ENCODE results near the gene C1orf74. TPM values are rescaled to one million over a fixed set of nuclear protein-coding genes. Genes with fewer than 3 reads are reported as not detected.

C1orf74 gene
- 2.3 and 3.0 TPM in 2 replicates for total RNA-seq
- polyA plus RNA-seq: 2.4 TPM in 2 replicates
- 1.1 and 1.7 TPM in 2 replicates for polyA plus RNA-seq (2011; cell fraction: cytosol; rRNA removed)
- 12.1 and 12.6 TPM in 2 replicates for polyA plus RNA-seq (2011; cell fraction: nucleus; rRNA removed)
- 1.2 and 1.3 TPM in 2 replicates for polyA plus RNA-seq (2012)
- polyA minus RNA-seq: 7.8 and 11.1 TPM in 2 replicates
- polyA minus RNA-seq (2011; cell fraction: cytosol; rRNA and poly(A)+ RNA removed): 1.1 TPM
- polyA minus RNA-seq (2011; cell fraction: nucleus; rRNA and poly(A)+ RNA removed): 24.5 and 31.8 TPM in 2 replicates
- percentile 63 among the genes with signal in this experiment for Bru-seq, nascent RNA
- percentile 46 among the genes with signal in this experiment for BruChase-seq, experiment 1, labeled RNA remaining after a 6-hour chase
- percentile 55 among the genes with signal in this experiment for BruChase-seq, experiment 2, labeled RNA remaining after a 2-hour chase
- long read RNA-seq, full-length matches to known transcripts: 4 of 5 reads
- long read RNA-seq, partial matches to known transcripts: 0 of 5 reads
- long read RNA-seq, other reads (novel, unspliced or antisense): 1 of 5 reads

DNA sequence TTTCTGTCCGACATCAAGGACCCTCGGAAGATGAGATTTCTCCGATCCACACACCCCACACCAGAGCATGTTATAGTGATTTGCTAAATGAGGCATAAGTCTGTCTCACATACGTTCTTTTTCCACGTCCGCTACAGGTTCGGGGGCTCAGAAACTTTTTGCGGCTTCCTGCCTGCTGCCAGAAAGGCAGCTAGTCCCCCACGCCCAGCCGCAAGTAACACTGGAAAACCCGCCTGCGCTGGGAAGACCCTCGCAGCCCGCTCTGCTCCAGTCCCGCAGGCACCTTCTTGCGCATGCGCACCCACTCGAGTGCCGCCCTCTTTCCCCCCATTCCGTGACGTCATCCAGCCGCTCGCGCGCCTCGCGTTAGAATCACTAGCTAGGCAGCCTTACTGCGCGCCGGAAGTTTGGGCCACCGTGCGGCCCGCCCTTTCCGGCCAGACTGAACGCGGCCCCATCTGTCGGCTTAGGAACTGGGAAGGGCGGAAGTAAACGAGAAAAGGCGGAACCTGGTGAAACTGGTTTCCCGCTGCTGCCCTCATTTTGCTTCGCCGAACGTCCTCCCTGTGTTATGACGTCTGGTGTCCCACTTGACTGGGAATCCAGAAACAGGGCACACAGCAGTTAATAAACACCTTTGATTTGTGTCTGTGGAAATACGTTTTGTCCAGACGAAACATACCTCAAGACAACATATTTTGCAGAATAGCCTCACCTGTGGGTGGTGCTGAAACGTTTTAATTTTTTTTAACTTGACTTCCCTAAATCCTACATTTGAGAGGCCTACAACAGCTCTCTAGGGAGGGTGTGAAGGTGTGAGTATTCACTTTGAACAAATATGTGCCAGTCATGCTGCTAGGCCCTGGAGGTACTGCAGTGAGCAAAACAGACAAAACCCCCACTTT, at the start of gene C1orf74:
C1orf74 (minus strand) TSS at position 295 of the 905 bp plus-strand sequence. CDS start 925 bp downstream, outside the sequence.
- Histone ChIP-seq H3K4me2 (ENCODE audit: insufficient read depth, low read length) (peak within 1 kb of the TSS; percentile 96), H3K27ac (ENCODE audit: insufficient read depth, low read depth, low read length) (peak within 1 kb of the TSS; percentile 74), H3K79me2 (ENCODE audit: control insufficient read depth, insufficient read depth, low read length) (no peaks in the 10 kb centered on the region), H3K4me1 (ENCODE audit: control insufficient read depth, extremely low read depth, insufficient read depth, low read length) (peaks cover 10% of the 10 kb centered on the region), H3K27me3 (ENCODE audit: control insufficient read depth in 2 of 2, insufficient read depth in 2 of 2, low read length in 2 of 2) (no peaks in the 10 kb centered on the region), H3K9ac (replicated peaks; ENCODE audit: extremely low read depth, insufficient read depth, low read length) (peak within 1 kb of the TSS; percentile 95), H3K36me3 (ENCODE audit: control insufficient read depth in 2 of 2, extremely low read depth in 1 of 2, insufficient read depth in 2 of 2, low read length in 2 of 2) (peaks cover 0 to 10% of the 10 kb centered on the region in 2 experiments), H3K4me3 (replicated peaks in 1 of 3; ENCODE audit: insufficient read depth in 1 of 3, low read depth in 1 of 3, low read length in 3 of 3) (peak within 1 kb of the TSS; percentile 62 to 90 (median 75)), H3K9me3 (replicated peaks; ENCODE audit: control insufficient read depth, insufficient read depth, low read length) (no peaks in the 10 kb centered on the region), H2AFZ (ENCODE audit: low read depth, low read length) (peak within 1 kb of the TSS; percentile 83), H4K20me1 (replicated peaks; ENCODE audit: control insufficient read depth, extremely low read depth, insufficient read depth, low read length) (no peaks in the 10 kb centered on the region), H3K9me1 (replicated peaks; ENCODE audit: control insufficient read depth, extremely low read depth, insufficient read depth, low read length) (no peaks in the 10 kb centered on the region)
- POLR2A ChIA-PET: interaction anchor here (1.0 to 1.4 kb wide), 4 partner anchors 10 to 55 kb away, joined by 4 to 9 read pairs (median 4); no protein-coding TSS in a partner anchor
- BruUV-seq (replicated peaks): TSS peak; percentile 97
- peak; percentile 97 for TF ChIP-seq POLR2A (IDR thresholded peaks at IDR 0.05; ENCODE audit: low read depth, low read length)
- TF ChIP-seq JUN (IDR thresholded peaks at IDR 0.05; ENCODE audit: borderline replicate concordance, insufficient read depth, insufficient read length, low read depth): peak; percentile 75
- TF ChIP-seq MYC (IDR thresholded peaks at IDR 0.05; ENCODE audit: low read depth, low read length): no peak
- TF ChIP-seq POLR2AphosphoS5 (IDR thresholded peaks at IDR 0.05; ENCODE audit: insufficient read depth, low read depth, low read length): peak; percentile 98
- TF ChIP-seq, protein P1, sequence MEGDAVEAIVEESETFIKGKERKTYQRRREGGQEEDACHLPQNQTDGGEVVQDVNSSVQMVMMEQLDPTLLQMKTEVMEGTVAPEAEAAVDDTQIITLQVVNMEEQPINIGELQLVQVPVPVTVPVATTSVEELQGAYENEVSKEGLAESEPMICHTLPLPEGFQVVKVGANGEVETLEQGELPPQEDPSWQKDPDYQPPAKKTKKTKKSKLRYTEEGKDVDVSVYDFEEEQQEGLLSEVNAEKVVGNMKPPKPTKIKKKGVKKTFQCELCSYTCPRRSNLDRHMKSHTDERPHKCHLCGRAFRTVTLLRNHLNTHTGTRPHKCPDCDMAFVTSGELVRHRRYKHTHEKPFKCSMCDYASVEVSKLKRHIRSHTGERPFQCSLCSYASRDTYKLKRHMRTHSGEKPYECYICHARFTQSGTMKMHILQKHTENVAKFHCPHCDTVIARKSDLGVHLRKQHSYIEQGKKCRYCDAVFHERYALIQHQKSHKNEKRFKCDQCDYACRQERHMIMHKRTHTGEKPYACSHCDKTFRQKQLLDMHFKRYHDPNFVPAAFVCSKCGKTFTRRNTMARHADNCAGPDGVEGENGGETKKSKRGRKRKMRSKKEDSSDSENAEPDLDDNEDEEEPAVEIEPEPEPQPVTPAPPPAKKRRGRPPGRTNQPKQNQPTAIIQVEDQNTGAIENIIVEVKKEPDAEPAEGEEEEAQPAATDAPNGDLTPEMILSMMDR (IDR thresholded peaks at IDR 0.05; ENCODE audit: extremely low read depth in 1 of 2, insufficient read depth in 1 of 2, low read depth in 1 of 2, low read length in 2 of 2): no peak
- TF ChIP-seq, protein P2, sequence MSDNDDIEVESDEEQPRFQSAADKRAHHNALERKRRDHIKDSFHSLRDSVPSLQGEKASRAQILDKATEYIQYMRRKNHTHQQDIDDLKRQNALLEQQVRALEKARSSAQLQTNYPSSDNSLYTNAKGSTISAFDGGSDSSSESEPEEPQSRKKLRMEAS (IDR thresholded peaks at IDR 0.05; ENCODE audit: insufficient read depth, insufficient read length): peak; percentile 8
- CTCF ChIA-PET: interaction anchor here (0.7 to 1.2 kb wide), 10 partner anchors 10 to 215 kb away, joined by 3 to 5 read pairs (median 3); partner anchors contain the start of gene UTP25
- dilution Hi-C loops (cut with MboI; ENCODE audit: extremely low pct_ligation_motif_present, low sequenced_read_pairs): no loop called here
- intact Hi-C loops (cut with micrococcal nuclease): loop anchor here (1.0 kb wide), 5 partner anchors 15 to 43 kb away; partner anchors contain the start of gene UTP25
- DNase-seq (ENCODE audit: low read depth, low spot score) (peak; percentile 99), FAIRE-seq (peak; percentile 99)
